ENCODE measurements around the gene KRT74.

The KRT74 gene

GRCh38 chr12:52533686-52534470 is 39.8 kb downstream of the KRT74 start:
- DNase-seq = no peak

GRCh38 chr12:52532636-52533035 is 41.0 kb downstream of the KRT74 start:
- DNase-seq = no peak

DNA sequence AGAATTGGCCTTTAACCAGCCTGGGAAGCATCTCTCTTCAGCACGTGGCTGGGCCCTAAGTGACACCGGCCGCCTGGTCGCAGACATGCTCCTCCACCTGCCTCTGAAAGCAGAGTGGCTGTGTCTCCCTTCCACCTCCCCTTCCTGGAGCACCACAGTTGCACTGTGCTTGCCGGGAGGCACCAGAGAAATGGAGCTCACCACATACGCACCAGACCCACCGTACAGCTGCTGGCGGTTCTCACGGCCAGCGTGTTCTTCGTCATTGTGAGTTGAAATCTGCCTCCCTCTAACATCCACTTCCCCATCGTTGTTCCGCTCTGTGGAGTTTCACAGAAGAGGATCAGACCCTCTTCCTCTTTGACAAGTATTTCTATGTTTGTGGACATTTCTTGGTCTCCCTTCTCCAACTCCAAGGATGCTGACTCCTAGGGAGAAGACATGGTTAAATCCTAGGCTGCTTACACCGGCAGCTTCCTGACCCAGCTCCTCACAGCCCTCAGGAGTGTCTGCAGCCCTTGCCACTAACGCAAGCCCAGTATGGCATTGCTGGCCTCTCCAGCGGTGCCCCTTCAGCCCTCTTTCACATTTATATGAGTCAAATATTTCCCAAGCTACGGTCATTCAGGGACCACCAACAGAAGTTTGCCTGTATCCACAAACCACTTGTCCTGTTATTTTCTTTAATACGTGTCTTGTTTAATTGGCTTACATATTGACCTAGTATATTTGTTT is 41.9 kb downstream of the KRT74 start:
- no peak for DNase-seq

DNA sequence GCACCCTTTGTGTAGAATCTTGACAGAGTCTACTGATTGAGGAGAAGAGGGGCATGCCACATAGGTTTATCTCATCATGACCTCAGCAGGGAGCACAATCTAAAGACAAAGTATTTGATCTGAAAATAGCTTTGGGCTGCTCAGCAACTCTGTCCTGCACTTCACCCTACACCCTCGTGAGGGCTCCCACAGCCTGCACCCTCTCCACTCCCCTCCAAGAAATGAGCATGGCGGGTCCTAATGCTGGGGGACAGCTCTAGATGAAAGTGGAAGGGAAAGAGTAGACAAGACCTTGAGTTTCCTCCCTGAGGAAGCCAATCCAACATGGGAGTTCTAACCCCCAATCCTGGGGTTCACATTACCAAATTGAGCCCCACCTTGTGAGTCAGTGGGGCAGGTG is 42.7 kb downstream of the KRT74 start:
- no peak for DNase-seq

- DNase-seq = no peak
Measured at GRCh38 chr12:52530366-52530765, 43.3 kb downstream of the KRT74 start.

- DNase-seq = no peak
Measured at GRCh38 chr12:52529846-52530245, 43.8 kb downstream of the KRT74 start.

DNA sequence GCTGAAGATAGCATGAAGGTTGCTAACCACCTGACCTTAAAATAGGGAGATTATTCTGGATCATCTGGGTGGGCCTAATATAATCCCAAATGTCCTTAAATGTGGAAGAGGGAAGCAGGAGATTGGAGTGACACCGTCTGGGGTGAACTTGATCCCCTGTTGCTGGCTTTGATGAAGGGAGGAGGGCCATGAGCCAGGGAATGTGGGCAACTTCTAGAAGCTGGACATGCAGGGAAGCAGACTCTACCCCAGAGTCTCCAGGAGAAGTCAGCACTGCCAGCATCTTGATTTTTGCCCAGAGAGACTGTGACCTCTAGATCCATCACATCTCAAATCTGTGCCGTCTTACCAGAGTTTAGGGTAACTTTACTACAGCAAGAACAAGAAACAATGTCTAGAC is 44.2 kb downstream of the KRT74 start:
- no peak for DNase-seq

- no peak for DNase-seq
Measured at GRCh38 chr12:52528641-52529143, 45.0 kb downstream of the KRT74 start.

- DNase-seq = no peak
Measured at GRCh38 chr12:52527121-52527800, 46.4 kb downstream of the KRT74 start.

GRCh38 chr12:52526511-52526951 is 47.1 kb downstream of the KRT74 start:
- no peak for DNase-seq

DNA sequence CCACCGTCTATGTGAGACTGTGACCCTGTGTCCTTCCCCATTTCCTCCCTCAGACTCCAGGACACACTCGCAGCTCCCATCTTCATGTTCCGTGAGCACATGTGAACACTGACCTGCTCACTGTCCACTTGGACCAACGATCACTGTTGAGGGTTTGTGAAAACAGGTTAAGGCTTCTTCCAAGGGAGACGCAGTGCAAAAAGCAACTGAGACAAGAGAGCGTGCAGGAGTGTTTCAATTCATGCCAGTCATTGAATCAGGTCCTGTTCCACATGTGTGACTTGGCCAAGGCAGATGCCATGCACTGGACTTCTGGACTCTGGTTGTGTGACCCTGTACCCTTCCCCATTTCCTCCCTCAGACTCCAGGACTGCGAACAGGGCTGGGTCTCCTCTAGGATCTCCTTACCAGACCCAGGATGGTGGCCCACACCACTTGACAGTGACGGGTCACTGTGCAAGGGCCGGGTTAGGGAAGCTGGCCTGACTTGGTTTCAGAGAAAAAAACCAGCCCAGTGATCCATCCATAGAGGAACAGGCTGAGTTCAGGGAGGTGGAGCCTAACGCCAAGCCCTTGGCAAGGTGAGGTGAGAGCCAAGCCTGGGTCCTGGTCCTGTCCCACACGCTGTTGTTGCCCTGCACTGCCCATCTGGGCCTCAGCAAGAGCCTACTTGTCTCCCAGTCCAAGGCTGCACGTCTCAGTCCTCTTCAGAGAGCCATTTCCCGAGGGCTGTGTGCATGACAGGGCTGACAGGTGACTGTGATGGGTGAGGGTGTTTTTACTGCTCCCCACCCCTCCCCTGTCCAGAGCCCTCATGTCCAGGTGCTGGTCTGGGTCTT is 47.8 kb downstream of the KRT74 start:
- DNase-seq = no peak

- no peak for DNase-seq
Measured at GRCh38 chr12:52524898-52525591, 48.6 kb downstream of the KRT74 start.

GRCh38 chr12:52524241-52524897 is 49.3 kb downstream of the KRT74 start:
- DNase-seq = no peak

DNA sequence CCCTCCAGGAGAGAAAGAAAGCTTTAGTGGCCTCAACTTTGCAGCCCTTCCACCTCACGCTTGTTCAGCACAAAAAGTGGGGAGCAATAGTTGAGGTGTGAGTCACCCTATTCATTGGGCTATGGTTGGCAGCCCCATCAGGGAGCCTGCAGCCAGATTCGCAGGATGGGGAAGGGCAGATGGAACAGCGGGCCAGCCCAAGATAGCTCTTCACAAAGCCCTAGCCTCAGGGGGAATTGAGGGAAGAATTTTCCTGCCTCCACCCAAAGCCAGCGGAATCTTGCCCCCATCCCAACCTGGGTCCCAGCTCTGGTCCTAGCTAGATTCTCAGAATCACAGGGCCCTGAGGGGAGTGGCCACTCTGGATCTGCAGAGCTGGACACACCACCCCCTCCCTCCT is 49.8 kb downstream of the KRT74 start:
- no peak for DNase-seq

DNA sequence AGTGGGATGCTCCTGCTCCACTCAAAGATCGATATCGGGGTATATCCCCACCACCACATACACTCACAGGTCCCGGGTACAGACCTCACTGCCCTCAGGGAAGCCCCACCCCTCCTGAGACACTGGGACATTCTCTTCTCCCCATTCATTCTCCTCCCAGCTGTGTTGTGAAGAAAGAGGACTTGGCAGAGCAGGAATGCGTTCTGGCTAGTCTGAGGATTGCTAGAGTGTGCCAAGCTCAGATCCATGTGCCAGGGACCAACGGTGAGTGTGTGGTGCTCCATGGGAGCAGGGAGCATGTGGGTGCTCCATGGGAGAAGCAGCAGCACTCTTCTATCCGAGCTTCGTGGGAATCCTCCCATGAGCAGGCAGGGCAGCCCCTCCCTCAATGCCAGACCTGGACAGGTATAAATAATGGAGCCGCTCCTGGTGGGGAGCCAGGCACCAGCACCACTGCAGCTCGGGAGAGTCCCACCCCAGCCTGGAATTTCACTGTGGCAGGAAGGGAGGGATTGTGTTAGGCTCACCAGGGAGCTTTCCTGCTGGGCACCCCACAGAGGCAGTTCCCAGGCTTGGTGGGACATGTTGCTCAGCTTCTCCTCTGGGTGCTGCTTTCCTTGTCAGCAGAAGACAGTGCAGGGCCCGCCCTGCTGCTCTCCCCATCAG is 51.2 kb downstream of the KRT74 start:
- DNase-seq = no peak

DNA sequence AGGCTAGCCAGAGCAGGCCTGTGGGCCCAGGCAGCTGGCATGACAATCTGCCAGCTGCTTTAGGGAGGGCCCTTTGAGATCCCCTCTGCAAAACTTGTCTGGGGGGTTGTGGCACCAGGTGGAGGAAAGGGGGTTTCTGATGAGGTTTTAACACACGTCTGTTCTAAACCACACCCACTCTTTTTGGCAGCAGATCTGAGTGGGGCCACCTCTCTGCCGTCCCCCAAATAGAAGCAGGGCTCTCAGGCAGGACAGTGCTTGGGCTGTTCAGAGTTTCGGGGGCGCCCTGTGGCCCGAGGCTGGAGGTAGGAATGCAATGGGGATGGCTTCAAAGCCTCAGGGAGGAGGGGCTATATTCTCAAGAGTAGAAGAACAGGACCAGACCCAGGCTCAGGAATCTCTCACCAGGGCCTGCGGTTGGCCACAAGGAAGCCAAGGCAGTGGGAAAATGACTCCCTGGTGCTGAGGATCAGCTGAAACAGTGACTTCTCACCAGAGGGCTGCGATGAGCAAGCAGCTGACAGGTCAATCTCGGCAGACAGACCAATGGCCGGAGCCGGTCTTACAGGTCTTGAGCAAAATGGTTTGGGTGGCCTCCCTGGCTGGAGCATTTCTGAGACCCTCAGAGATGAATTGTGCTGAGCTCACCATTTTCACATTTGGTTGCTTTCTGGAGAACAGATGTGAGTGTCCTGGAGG is 51.9 kb downstream of the KRT74 start:
- DNase-seq = no peak

GRCh38 chr12:52521175-52521567 is 52.5 kb downstream of the KRT74 start:
- DNase-seq = no peak

GRCh38 chr12:52519826-52520662 is 53.6 kb downstream of the KRT74 start, which contains the start of gene KRT5:
Gene KRT5, minus strand, starts transcription at chr12:52520394. Its CDS starts 98 bp downstream, at chr12:52520296.
- DNase-seq = no peak

DNA sequence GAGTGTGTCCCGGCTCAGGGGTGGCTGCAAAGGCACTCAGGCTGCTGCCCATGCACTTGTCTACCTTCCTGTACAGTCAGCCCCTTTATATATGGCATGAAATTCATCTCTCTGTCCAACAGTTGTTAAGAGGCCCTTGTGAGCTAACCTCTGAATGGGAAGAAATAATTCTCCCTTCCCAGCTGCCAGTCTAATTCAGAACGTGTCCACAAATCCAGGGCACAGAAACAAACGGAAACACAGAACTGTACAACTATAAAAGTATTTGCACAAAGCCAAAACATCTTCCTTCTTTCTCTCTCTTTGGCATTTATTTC is 54.3 kb downstream of the KRT74 start:
- DNase-seq = no peak
